ENCODE data around the gene PLEKHA6. TPM values are rescaled to one million over a fixed set of nuclear protein-coding genes. Genes with fewer than 3 reads are reported as not detected.
"Not testable (repeated sequence)": the region's sequence is repeated elsewhere in the genome, so short reads cannot be mapped to it uniquely, and the experiment has no call there.

Gene PLEKHA6
- total RNA-seq, 1 donor from 2014 or later: 4.9 TPM

- H3K9me3 ChIP-seq: no peaks in the 10 kb centered on the region
- H3K36me3 ChIP-seq: no peaks in the 10 kb centered on the region
- intact Hi-C loops (cut with DNase I): no loop called here
- H3K4me1 ChIP-seq: no peaks in the 10 kb centered on the region
- H3K4me3 ChIP-seq: no peak overlapping the region
- DNase-seq (ENCODE audit: low spot score in 2 of 2): no peak
- no peaks in the 10 kb centered on the region for H3K27me3 ChIP-seq
- H3K27ac ChIP-seq: no peak overlapping the region
- TF ChIP-seq CTCF (IDR thresholded peaks at IDR 0.05): no peak
Observed at GRCh38 chr1:204331847-204332487, 27.8 kb downstream of the PLEKHA6 start.

- Histone ChIP-seq H3K9me3 (no peaks in the 10 kb centered on the region), H3K27me3 (no peaks in the 10 kb centered on the region), H3K36me3 (no peaks in the 10 kb centered on the region), H3K4me1 (no peaks in the 10 kb centered on the region), H3K4me3 (no peak overlapping the region), H3K27ac (no peak overlapping the region)
- intact Hi-C loops (cut with DNase I): no loop called here
- no peak for DNase-seq (ENCODE audit: low spot score in 2 of 2)
- no peak for TF ChIP-seq CTCF (IDR thresholded peaks at IDR 0.05)
Observed at GRCh38 chr1:204331275-204331674, 28.5 kb downstream of the PLEKHA6 start.

- intact Hi-C loops (cut with DNase I); H3K36me3 ChIP-seq; H3K9me3 ChIP-seq; H3K4me3 ChIP-seq; H3K4me1 ChIP-seq; DNase-seq (ENCODE audit: low spot score in 2 of 2); H3K27ac ChIP-seq; H3K27me3 ChIP-seq: not testable (repeated sequence)
Observed at GRCh38 chr1:204327870-204328269, 31.9 kb downstream of the PLEKHA6 start.

GRCh38 chr1:204327359-204327758, 32.4 kb downstream of the PLEKHA6 start:
- Histone ChIP-seq H3K4me1 (no peaks in the 10 kb centered on the region), H3K27ac (no peak overlapping the region), H3K4me3 (no peak overlapping the region), H3K9me3 (no peaks in the 10 kb centered on the region), H3K27me3 (no peaks in the 10 kb centered on the region), H3K36me3 (no peaks in the 10 kb centered on the region)
- no peak for DNase-seq (ENCODE audit: low spot score in 2 of 2)
- intact Hi-C loops (cut with DNase I): no loop called here
- TF ChIP-seq CTCF (IDR thresholded peaks at IDR 0.05): no peak

GRCh38 chr1:204326771-204327300, 32.9 kb downstream of the PLEKHA6 start:
- Histone ChIP-seq H3K4me3 (no peak overlapping the region), H3K9me3 (no peaks in the 10 kb centered on the region), H3K36me3 (no peaks in the 10 kb centered on the region), H3K27ac (no peak overlapping the region), H3K4me1 (no peaks in the 10 kb centered on the region), H3K27me3 (no peaks in the 10 kb centered on the region)
- TF ChIP-seq CTCF (IDR thresholded peaks at IDR 0.05): no peak
- intact Hi-C loops (cut with DNase I): no loop called here
- DNase-seq (ENCODE audit: low spot score in 2 of 2): no peak

GRCh38 chr1:204325944-204326343, 33.8 kb downstream of the PLEKHA6 start:
- H3K36me3 ChIP-seq: no peaks in the 10 kb centered on the region
- H3K9me3 ChIP-seq: no peaks in the 10 kb centered on the region
- H3K4me1 ChIP-seq: no peaks in the 10 kb centered on the region
- H3K27ac ChIP-seq: no peak overlapping the region
- intact Hi-C loops (cut with DNase I): no loop called here
- no peak overlapping the region for H3K4me3 ChIP-seq
- no peak for TF ChIP-seq CTCF (IDR thresholded peaks at IDR 0.05)
- no peak for DNase-seq (ENCODE audit: low spot score in 2 of 2)
- no peaks in the 10 kb centered on the region for H3K27me3 ChIP-seq

Measured in ascending aorta (tissue), 2 donors.